SK-N-MC (cell line): ENCODE results near the gene SNRNP200.

Experiments used
- EZH2 ChIP-seq: fragments of 200-600 bp; sonication (generic); IDR thresholded peaks from one replicate; pipeline ENCODE4 v1.6.1; 2017; ENCODE audit warnings: antibody characterized with exemption
- FOXP2 ChIP-seq: optimal IDR thresholded peaks from 2 replicates; pipeline ENCODE3; 2011; ENCODE audit warnings: mild to moderate bottlenecking, moderate library complexity; ENCODE audit not compliant: insufficient read depth; ENCODE audit errors: extremely low read length, control extremely low read depth
- POLR2AphosphoS5 ChIP-seq: IDR thresholded peaks from 2 replicates; pipeline ENCODE4 v1.6.1; 2012; ENCODE audit warnings: mild to moderate bottlenecking, low read depth, low read length, borderline replicate concordance

DNA sequence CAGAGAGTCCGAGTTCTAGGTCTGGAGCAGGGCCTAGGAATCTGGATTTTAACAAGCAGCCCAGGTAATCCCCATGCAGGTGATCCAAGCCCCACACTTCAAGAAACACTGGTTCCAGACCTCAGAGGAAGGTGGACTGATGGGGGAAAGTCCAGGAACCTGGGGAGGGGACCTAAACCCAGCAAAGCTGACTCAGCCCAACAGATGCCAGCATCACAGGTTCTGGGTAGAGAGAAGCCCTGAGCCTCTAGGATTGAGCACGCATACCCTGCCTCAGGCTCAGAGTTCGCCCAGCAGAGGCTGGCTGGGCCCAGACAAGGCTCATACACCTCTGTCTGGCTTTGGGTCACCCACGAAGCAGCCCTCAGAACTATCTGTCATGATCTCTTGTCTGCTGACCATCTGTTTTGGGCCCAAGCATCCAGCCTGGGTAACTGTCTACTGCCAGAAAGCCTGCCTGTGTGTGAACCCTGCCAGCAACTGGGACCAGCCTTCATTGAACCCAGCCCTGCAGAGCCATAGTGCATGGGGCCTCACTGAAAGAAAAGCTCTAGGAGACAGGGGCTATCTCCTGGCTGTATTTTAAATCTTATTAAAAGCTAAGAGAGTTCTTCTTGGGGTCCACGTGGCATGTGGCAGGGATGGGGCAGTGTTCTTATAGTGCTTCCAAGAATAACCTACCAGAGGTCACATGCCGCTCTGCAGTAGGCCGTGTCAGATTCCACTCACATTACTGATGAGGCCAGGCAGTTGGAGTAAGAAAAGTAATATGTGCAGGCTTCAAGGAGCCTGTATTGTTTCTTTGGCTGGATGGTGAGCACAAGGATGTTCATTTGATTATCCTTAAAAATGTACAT lies 47.0 kb downstream of the SNRNP200 start:
- TF ChIP-seq POLR2AphosphoS5 (no peak), EZH2 (no peak), FOXP2 (no peak)
